Measurements from ENCODE around the gene HIVEP3. TPM values are rescaled to one million over a fixed set of nuclear protein-coding genes. Genes with fewer than 3 reads are reported as not detected.

HIVEP3 gene
- total and polyA plus RNA-seq, 2 donors (not counting 1 experiment from before 2014, with no cell fraction given): 2.0 to 5.1 TPM

DNA sequence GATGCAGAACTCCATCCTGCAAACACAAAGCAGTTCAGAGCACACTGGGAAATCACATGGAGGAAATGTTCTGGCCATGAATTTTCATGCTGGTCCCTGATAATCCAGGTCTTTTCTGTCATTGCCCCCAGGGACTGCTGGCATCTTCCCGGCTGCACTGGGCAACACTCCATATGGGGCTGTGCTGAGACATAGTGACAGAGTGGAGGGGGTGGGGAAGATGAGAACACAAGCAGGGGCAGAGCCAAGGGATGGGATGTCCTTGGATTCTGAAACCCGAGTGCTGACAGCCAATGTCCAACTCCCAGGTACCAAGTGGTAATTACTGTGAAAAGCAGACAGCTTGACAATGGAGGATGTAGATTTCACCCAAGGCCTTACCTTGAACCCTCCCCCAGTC, 185.7 kb downstream of the HIVEP3 start:
- Histone ChIP-seq H4K20me1 (ENCODE audit: control insufficient read depth, insufficient read depth, low read length, poor library complexity, severe bottlenecking) (no peaks in the 10 kb centered on the region), H3K4me2 (replicated peaks; ENCODE audit: low read depth, low read length, poor library complexity, severe bottlenecking) (no peak overlapping the region), H3K4me3 (ENCODE audit: control extremely low read depth in 1 of 5, extremely low read depth in 1 of 5, insufficient read depth in 1 of 5, low read depth in 2 of 5, low read length in 4 of 5) (no peak overlapping the region), H3K27ac (ENCODE audit: low read length in 2 of 2) (no peak overlapping the region), H3K36me3 (replicated peaks in 1 of 2; ENCODE audit: control extremely low read depth in 1 of 2, control insufficient read depth in 1 of 2, extremely low read depth in 1 of 2, insufficient read depth in 2 of 2, low read length in 1 of 2) (no peaks in the 10 kb centered on the region), H3K27me3 (replicated peaks in 1 of 4; ENCODE audit: control extremely low read depth in 1 of 4, control insufficient read depth in 3 of 4, insufficient read depth in 4 of 4, low read length in 3 of 4) (no peaks in the 10 kb centered on the region), H3K4me1 (ENCODE audit: control insufficient read depth in 2 of 2, insufficient read depth in 2 of 2, low read length in 2 of 2) (peaks cover 26 to 41% of the 10 kb centered on the region in 2 donors), H3K9ac (ENCODE audit: low read length) (no peak overlapping the region), H3K9me3 (ENCODE audit: control extremely low read depth in 1 of 3, control insufficient read depth in 2 of 3, insufficient read depth in 1 of 3, low read length in 2 of 3) (peaks cover 0 to 13% (median 4%) of the 10 kb centered on the region in 3 donors), H3K79me2 (ENCODE audit: control insufficient read depth, insufficient read depth, low read length) (no peaks in the 10 kb centered on the region), H2AFZ (ENCODE audit: insufficient read depth, low read depth, low read length, poor library complexity, severe bottlenecking) (no peak overlapping the region)
- peaks cover 62% of the 10 kb centered on the region for H3K4me1 Mint-ChIP-seq
- no peak for TF ChIP-seq EZH2 (IDR thresholded peaks at IDR 0.05; ENCODE audit: borderline replicate concordance, insufficient read depth, low read depth, low read length, poor library complexity, severe bottlenecking)
- TF ChIP-seq, protein P1, sequence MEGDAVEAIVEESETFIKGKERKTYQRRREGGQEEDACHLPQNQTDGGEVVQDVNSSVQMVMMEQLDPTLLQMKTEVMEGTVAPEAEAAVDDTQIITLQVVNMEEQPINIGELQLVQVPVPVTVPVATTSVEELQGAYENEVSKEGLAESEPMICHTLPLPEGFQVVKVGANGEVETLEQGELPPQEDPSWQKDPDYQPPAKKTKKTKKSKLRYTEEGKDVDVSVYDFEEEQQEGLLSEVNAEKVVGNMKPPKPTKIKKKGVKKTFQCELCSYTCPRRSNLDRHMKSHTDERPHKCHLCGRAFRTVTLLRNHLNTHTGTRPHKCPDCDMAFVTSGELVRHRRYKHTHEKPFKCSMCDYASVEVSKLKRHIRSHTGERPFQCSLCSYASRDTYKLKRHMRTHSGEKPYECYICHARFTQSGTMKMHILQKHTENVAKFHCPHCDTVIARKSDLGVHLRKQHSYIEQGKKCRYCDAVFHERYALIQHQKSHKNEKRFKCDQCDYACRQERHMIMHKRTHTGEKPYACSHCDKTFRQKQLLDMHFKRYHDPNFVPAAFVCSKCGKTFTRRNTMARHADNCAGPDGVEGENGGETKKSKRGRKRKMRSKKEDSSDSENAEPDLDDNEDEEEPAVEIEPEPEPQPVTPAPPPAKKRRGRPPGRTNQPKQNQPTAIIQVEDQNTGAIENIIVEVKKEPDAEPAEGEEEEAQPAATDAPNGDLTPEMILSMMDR (IDR thresholded peaks at IDR 0.05): no peak
- no peak overlapping the region for H3K4me3 Mint-ChIP-seq
- ATAC-seq (ENCODE audit: low read depth) (no peak), DNase-seq (no peak)
- intact Hi-C loops (cut with micrococcal nuclease): no loop called here
- H3K9me3 Mint-ChIP-seq (ENCODE audit: insufficient read depth): no peaks in the 10 kb centered on the region
- ChIA-PET CTCF (no interaction called here), POLR2A (no interaction called here)
- WGBS (ENCODE audit: insufficient coverage): 100% methylated on average over 1 of the region's 2 CpGs
- no peaks in the 10 kb centered on the region for H3K27me3 Mint-ChIP-seq
- H3K27ac Mint-ChIP-seq: peak overlapping the region; percentile 10

DNA sequence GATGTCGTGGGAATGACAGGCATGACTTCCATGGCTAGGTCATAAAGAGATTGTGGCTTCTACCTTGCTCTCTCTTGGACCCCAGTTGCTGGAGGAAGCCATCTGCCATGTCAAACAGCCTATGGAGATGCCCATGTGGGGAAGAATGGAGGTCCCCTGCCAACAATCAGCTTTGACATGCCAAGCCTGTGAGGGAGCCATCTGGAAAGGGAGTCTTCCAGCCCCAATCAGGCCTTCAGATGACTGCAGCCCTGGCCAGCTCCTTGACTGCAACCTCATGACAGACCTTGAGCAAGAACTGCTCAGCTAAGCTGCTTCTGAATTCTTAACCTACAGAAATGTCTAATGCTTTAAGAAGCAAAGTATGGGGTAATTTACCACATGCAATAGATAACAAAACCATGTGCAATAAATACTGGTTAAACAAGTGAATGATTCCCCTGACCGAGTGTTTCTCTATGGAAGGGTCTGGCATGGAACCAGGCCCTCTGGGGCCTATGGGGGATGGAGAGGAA, 187.1 kb downstream of the HIVEP3 start:
- Histone ChIP-seq H3K27ac (ENCODE audit: low read length in 2 of 2) (no peak overlapping the region), H2AFZ (ENCODE audit: insufficient read depth, low read depth, low read length, poor library complexity, severe bottlenecking) (no peak overlapping the region), H3K9ac (ENCODE audit: low read length) (no peak overlapping the region), H4K20me1 (ENCODE audit: control insufficient read depth, insufficient read depth, low read length, poor library complexity, severe bottlenecking) (no peaks in the 10 kb centered on the region), H3K27me3 (replicated peaks in 1 of 4; ENCODE audit: control extremely low read depth in 1 of 4, control insufficient read depth in 3 of 4, insufficient read depth in 4 of 4, low read length in 3 of 4) (no peaks in the 10 kb centered on the region), H3K9me3 (ENCODE audit: control extremely low read depth in 1 of 3, control insufficient read depth in 2 of 3, insufficient read depth in 1 of 3, low read length in 2 of 3) (peaks cover 0 to 13% (median 4%) of the 10 kb centered on the region in 3 donors), H3K4me1 (ENCODE audit: control insufficient read depth in 2 of 2, insufficient read depth in 2 of 2, low read length in 2 of 2) (peaks cover 33 to 44% of the 10 kb centered on the region in 2 donors), H3K79me2 (ENCODE audit: control insufficient read depth, insufficient read depth, low read length) (no peaks in the 10 kb centered on the region), H3K36me3 (replicated peaks in 1 of 2; ENCODE audit: control extremely low read depth in 1 of 2, control insufficient read depth in 1 of 2, extremely low read depth in 1 of 2, insufficient read depth in 2 of 2, low read length in 1 of 2) (no peaks in the 10 kb centered on the region), H3K4me3 (ENCODE audit: control extremely low read depth in 1 of 5, extremely low read depth in 1 of 5, insufficient read depth in 1 of 5, low read depth in 2 of 5, low read length in 4 of 5) (no peak overlapping the region), H3K4me2 (replicated peaks; ENCODE audit: low read depth, low read length, poor library complexity, severe bottlenecking) (no peak overlapping the region)
- intact Hi-C loops (cut with micrococcal nuclease): no loop called here
- DNase-seq (no peak), ATAC-seq (ENCODE audit: low read depth) (no peak)
- Mint-ChIP-seq H3K9me3 (ENCODE audit: insufficient read depth) (no peaks in the 10 kb centered on the region), H3K4me3 (no peak overlapping the region), H3K4me1 (peaks cover 65% of the 10 kb centered on the region), H3K27me3 (no peaks in the 10 kb centered on the region), H3K27ac (no peak overlapping the region)
- no peak for TF ChIP-seq EZH2 (IDR thresholded peaks at IDR 0.05; ENCODE audit: borderline replicate concordance, insufficient read depth, low read depth, low read length, poor library complexity, severe bottlenecking)
- TF ChIP-seq, protein P1 (IDR thresholded peaks at IDR 0.05): no peak
- ChIA-PET POLR2A (no interaction called here), CTCF (no interaction called here)
- WGBS (ENCODE audit: insufficient coverage): 100% methylated on average over 1 of the region's 2 CpGs
